Parathyroid adenoma (tissue), 2 donors: Measurements from ENCODE around the gene TMEM255B.
A peak's percentile ranks its signal among the peaks of the same experiment; 100 is the strongest.

ENCODE experiments used
- H2AFZ ChIP-seq: fragments of 300-600 bp; sonication (generic); one replicate; pipeline ENCODE4 v1.7.0; 2017; ENCODE audit warnings: antibody characterized with exemption, mild to moderate bottlenecking
- H3K27ac ChIP-seq: fragments of 300-600 bp; sonication (generic); one replicate; pipeline ENCODE4 v1.7.0; 2017
- H3K27me3 ChIP-seq: fragments of 300-600 bp; sonication (generic); one replicate; pipeline ENCODE4 v1.7.0; 2017; ENCODE audit warnings: low read length; ENCODE audit not compliant: control insufficient read depth, insufficient read depth
- H3K36me3 ChIP-seq: fragments of 300-600 bp; sonication (generic); one replicate; pipeline ENCODE4 v1.7.0; 2017; ENCODE audit warnings: low read length; ENCODE audit not compliant: control insufficient read depth, insufficient read depth
- H3K4me1 ChIP-seq: fragments of 300-600 bp; sonication (generic); one replicate; pipeline ENCODE4 v1.7.0; 2017; ENCODE audit warnings: control low read depth
- H3K4me2 ChIP-seq: fragments of 300-600 bp; sonication (generic); one replicate; pipeline ENCODE4 v1.7.0; 2017; ENCODE audit warnings: low read length
- H3K4me3 ChIP-seq: fragments of 300-600 bp; sonication (generic); one replicate; pipeline ENCODE4 v1.7.0; 2017; ENCODE audit warnings: low read depth, low read length
- H3K79me2 ChIP-seq: fragments of 300-600 bp; sonication (generic); one replicate; pipeline ENCODE4 v1.7.0; 2017; ENCODE audit warnings: control low read depth
- H3K9ac ChIP-seq: fragments of 300-600 bp; sonication (generic); one replicate; pipeline ENCODE4 v1.7.0; 2017; ENCODE audit warnings: mild to moderate bottlenecking
- H3K9me3 ChIP-seq: fragments of 300-600 bp; sonication (generic); one replicate; pipeline ENCODE4 v1.7.0; 2017; ENCODE audit warnings: low read length; ENCODE audit not compliant: control insufficient read depth
- TF ChIP-seq, protein P1 (sequence below): fragments of 300-600 bp; sonication (generic); IDR thresholded peaks from one replicate; pipeline ENCODE4 v1.7.0; 2017; ENCODE audit warnings: antibody characterized with exemption, mild to moderate bottlenecking
- donor health status: primary hyperparathyroidism.

The TMEM255B gene

DNA sequence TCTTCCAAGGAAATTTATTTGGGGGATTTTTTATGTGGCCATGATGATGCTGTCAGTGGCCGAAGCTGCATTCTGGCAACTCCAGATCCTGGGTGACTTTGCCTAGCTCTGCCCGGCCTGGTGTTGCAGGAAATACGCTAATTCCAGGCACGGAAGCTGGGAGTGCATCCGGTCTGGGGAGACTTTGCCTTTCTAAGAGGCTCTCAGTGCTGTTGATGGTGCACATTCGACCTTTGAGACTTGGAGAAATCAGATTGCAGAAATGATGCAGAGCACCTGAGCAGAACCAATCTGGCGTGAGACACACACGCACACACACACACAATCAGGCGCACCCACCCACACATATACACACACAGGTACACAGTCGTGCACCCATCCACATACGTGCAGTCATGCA lies 5.9 kb upstream of the TMEM255B start:
- Histone ChIP-seq H3K27ac (no peak overlapping the region), H3K4me1 (no peaks in the 10 kb centered on the region), H3K79me2 (no peaks in the 10 kb centered on the region), H3K27me3 (no peaks in the 10 kb centered on the region), H3K4me3 (no peak overlapping the region), H3K9ac (no peak overlapping the region), H3K4me2 (no peak overlapping the region), H2AFZ (no peak overlapping the region), H3K9me3 (no peaks in the 10 kb centered on the region), H3K36me3 (no peaks in the 10 kb centered on the region)
- TF ChIP-seq, protein P1, sequence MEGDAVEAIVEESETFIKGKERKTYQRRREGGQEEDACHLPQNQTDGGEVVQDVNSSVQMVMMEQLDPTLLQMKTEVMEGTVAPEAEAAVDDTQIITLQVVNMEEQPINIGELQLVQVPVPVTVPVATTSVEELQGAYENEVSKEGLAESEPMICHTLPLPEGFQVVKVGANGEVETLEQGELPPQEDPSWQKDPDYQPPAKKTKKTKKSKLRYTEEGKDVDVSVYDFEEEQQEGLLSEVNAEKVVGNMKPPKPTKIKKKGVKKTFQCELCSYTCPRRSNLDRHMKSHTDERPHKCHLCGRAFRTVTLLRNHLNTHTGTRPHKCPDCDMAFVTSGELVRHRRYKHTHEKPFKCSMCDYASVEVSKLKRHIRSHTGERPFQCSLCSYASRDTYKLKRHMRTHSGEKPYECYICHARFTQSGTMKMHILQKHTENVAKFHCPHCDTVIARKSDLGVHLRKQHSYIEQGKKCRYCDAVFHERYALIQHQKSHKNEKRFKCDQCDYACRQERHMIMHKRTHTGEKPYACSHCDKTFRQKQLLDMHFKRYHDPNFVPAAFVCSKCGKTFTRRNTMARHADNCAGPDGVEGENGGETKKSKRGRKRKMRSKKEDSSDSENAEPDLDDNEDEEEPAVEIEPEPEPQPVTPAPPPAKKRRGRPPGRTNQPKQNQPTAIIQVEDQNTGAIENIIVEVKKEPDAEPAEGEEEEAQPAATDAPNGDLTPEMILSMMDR, result no peak

DNA sequence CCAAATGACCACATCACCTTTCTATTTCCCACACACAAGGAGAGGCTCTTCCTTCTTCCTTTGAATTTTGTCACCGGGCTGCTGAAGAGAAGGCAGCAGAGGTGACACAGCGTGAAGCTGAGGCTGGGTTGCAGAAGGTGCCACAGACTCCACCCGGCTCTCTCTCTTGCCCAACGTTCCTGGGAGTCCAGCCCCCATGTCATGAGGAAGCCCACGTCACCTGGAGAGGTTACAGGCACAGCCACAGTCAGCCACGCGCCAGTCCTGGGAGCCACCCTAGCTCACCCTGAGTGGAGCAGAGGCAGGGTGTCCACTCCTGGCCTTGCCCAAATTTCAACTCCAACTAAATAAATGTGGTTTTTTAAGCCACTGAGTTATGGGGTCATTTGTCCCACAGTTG lies 4.8 kb upstream of the TMEM255B start:
- Histone ChIP-seq H3K9me3 (no peaks in the 10 kb centered on the region), H3K4me3 (no peak overlapping the region), H3K4me2 (no peak overlapping the region), H3K79me2 (no peaks in the 10 kb centered on the region), H3K27me3 (no peaks in the 10 kb centered on the region), H3K4me1 (no peaks in the 10 kb centered on the region), H3K36me3 (no peaks in the 10 kb centered on the region), H3K27ac (no peak overlapping the region), H3K9ac (no peak overlapping the region), H2AFZ (no peak overlapping the region)
- TF ChIP-seq, protein P1, result no peak

DNA sequence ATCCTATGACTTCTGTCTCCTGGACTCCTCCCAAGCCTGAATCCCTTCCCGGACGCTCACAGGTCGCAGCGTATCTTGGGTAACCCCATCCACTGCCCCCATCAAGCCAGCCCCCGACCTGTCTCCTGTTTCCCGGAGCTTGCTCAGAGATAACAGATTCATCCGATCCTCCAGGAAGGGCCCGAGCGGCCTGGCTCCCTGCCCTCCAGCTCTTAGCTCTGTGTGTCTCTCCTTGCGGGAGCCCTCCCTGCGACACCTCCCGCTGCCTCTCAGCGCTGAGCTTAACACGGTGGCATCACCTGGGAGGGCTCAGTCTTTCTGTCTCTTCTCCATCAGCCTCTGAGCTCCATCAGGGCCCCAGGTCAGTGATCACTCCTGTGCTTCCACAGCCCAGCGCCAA lies 4.3 kb upstream of the TMEM255B start:
- H3K9ac ChIP-seq, result no peak overlapping the region
- H2AFZ ChIP-seq, result no peak overlapping the region
- H3K4me3 ChIP-seq, result no peak overlapping the region
- no peaks in the 10 kb centered on the region for H3K79me2 ChIP-seq
- TF ChIP-seq, protein P1, result no peak
- no peak overlapping the region for H3K27ac ChIP-seq
- no peak overlapping the region for H3K4me2 ChIP-seq
- H3K36me3 ChIP-seq, result no peaks in the 10 kb centered on the region
- no peaks in the 10 kb centered on the region for H3K9me3 ChIP-seq
- H3K4me1 ChIP-seq, result no peaks in the 10 kb centered on the region
- no peaks in the 10 kb centered on the region for H3K27me3 ChIP-seq

DNA sequence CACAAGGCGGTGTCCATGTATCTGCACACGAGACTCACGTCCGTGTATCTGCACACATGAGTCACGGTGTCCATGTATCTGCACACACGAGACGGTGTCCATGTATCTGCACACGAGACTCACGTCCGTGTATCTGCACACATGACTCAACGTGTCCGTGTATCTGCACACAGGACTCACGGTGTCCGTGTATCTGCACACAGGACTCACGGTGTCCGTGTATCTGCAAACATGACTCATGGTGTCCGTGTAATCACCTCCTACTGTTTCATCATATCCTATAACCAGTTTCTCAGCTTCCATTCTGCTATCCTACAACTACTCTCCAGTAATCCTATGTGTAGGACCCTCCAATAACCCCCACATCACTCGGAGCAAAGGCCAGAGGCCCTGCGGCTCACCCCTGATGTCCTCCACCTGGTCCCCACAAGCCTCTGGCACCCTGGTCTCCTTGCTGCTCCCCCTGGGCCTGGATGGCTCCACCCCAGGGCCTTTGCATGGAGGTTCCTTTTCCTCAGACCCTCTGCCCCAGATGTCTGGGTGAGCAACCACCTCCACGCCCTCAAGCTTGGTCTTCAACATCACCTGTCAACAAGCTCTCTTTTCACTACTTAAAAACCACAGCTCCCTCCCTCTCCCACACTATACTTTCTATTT lies 2.5 kb upstream of the TMEM255B start:
- no peak overlapping the region for H3K27ac ChIP-seq
- no peaks in the 10 kb centered on the region for H3K9me3 ChIP-seq
- H2AFZ ChIP-seq, result no peak overlapping the region
- H3K4me3 ChIP-seq, result no peak overlapping the region
- no peaks in the 10 kb centered on the region for H3K36me3 ChIP-seq
- no peaks in the 10 kb centered on the region for H3K79me2 ChIP-seq
- H3K9ac ChIP-seq, result no peak overlapping the region
- TF ChIP-seq, protein P1, result no peak
- no peak overlapping the region for H3K4me2 ChIP-seq
- H3K4me1 ChIP-seq, result no peaks in the 10 kb centered on the region
- no peaks in the 10 kb centered on the region for H3K27me3 ChIP-seq

DNA sequence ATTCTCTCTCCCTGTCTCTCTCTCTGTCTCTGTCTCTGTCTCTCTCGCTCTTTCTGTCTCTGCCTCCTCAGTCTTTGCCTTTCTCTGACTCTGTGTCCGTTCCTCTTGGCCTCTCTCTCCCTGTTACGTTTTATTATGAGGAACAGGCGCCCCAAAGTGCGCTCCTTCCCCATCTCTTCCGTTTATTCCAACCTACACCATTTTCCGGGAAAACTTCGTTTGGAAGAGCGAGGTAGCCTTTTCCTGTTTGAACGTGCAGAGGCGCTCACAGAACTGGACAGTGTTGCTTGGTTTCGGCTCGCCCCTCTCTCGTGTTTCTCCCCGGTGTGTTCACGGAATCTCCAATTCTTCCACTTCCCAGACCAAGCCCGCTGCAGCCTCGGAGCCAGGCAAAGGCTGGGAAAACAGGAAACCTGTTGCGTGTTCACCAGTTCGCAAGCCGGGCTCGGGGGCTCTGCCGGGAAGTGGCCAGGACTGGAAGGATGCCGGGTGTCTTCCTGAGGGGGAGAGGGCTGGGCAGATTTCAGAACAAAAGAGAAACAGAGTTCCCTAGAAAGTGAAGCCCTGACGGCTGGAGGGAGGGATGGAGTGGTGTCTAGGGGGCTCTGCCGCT lies 605 bp downstream of the TMEM255B start:
- no peaks in the 10 kb centered on the region for H3K36me3 ChIP-seq
- TF ChIP-seq, protein P1, result no peak
- no peaks in the 10 kb centered on the region for H3K4me1 ChIP-seq
- peak overlapping the region; percentile 74 for H3K27ac ChIP-seq
- H3K27me3 ChIP-seq, result no peaks in the 10 kb centered on the region
- no peak overlapping the region for H3K9ac ChIP-seq
- peak overlapping the region; percentile 63 for H3K4me3 ChIP-seq
- H3K9me3 ChIP-seq, result no peaks in the 10 kb centered on the region
- peak overlapping the region; percentile 89 for H2AFZ ChIP-seq
- peak overlapping the region; percentile 82 for H3K4me2 ChIP-seq
- no peaks in the 10 kb centered on the region for H3K79me2 ChIP-seq
